T-helper 1 cell (primary cell): ENCODE results near the gene HADHB.
"Not testable (repeated sequence)": the region's sequence is repeated elsewhere in the genome, so short reads cannot be mapped to it uniquely, and the experiment has no call there.

Experiments used
- DNase-seq, 5 donors: peaks; one replicate each; pipeline ENCODE4 v3.0.0-alpha.2; 2012 to 2020

HADHB gene

DNA sequence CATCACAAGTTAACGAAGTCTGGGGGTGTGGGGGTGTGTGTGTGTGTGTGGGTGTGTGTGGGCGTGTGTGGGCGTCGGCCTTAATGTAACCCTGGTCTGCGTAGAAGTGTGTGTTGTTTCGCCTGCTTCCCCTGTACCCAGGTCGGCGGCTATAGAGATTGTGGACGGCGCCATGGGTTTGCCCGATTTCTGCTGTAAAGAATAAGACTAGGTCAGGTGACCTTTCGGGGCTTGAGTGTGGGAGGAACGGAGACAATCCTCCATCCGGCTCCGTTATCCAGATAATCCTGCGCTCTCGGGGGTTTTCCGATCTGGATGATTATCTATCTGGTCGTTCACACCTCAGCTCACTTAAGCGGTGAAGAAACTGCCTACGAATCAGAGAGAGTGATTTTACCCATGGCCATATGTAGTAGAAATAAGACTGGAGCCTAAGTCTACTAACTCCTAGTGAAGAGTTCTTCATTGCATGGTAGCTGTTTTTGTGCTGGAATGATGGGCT lies 543 bp downstream of the HADHB start:
- DNase-seq, result peak; percentile 21 to 59 (median 31)

DNA sequence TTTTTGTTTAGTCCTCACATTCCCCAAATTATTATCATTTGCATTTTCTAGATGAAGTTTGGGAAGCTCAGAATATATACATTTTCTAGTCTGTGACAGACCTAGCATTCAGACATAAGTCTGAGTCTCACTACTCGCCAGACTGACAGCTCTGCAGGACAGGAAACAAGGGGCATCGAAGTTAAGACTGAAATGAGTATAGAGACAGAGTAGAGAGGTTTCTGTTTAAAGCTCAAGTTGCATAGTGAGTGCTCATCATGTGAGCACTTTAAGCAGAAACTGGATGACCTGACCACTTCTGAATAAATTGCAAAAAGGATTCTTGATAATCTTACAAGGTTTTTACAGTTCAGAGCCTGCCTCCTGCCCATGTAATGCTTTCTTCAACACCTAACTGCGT lies 1.1 kb downstream of the HADHB start:
- peak in 1 of 5 donors; percentile 66 for DNase-seq

DNA sequence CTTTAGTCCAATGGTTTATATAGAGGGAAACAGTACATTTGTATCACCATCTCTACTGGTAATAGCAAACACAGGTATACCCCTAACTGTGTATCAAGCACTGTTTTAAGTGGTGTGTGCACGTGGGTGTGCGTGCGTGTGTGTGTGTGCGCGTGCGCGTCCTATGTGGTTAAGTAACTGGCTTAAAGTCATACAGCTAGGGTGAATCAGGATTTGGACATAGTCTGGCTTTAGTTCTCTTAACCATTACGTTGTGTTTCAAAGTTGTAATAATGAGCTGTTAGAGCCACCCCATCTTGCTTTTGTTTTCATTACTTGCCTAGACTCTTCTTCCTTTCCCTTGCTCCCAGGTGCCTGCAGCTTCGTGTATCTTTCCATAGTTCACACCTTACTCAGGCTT lies 2.1 kb downstream of the HADHB start:
- peak in 1 of 5 donors; percentile 15 for DNase-seq

DNA sequence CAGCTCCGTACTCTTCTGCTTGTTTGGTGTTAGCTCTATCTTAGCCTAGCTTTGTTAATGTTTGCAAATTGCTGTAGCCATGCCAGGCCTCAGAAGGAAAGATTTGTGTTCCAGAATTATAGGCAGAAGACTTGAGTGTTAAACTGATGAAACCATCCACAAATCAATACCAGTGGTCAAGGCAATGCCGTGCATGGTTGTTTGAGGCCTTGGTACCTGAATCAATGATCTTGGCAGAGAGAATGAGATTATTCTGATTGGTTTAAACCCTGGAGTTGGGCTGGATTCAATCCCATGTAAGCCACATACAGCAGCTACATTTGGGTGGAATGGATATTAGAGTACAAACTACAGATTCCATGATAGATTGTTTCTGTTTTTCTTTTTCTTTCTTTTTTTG lies 4.9 kb downstream of the HADHB start:
- no peak for DNase-seq

DNA sequence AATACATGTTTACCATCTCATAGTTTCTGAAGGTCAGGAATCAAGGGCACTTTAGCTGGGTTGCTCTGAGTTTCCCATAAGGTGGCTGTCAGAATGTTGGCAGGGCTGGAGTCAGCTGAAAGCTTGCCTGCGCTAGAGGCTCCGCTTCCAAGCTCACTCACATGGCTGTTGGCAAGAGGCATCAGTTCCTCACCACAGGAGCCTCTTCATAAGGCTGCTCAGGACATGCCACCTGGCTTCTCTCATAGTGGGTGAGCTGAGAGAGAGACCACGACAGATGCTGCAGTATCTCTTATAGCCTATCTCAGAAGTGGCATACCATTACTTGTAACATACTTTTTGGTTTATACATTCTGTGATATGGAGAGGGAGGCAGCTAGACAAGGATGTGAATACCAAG lies 7.2 kb downstream of the HADHB start:
- no peak for DNase-seq

DNA sequence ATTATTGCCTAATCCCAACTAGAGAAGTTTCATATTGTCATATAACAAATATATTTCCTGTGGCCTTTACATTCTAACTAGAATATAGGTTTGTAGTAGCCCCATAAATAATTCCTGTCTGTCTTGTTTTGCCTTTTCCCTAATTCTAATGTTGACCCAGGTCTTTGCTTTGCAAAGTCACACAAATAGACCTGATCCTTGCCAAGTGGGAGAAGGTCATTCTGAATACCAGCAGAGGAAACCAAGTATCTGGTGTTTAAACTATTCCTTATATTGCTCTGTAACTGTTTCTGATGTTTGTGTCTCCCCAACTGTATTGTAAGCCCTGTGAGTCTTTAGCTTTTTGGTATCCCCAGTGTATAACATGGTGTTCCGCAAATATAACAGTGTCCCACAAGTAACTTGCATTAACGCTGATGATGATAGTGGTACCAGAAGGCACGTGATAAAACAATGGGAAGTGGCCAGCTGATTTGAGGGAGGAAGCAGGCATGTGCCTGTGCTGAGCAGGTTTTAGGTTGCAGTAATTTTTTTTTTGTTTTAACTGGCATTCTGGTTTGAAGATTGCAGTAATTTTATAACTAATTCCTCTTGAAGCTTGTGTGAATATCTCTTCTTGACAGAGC lies 11.1 kb downstream of the HADHB start:
- no peak for DNase-seq

DNA sequence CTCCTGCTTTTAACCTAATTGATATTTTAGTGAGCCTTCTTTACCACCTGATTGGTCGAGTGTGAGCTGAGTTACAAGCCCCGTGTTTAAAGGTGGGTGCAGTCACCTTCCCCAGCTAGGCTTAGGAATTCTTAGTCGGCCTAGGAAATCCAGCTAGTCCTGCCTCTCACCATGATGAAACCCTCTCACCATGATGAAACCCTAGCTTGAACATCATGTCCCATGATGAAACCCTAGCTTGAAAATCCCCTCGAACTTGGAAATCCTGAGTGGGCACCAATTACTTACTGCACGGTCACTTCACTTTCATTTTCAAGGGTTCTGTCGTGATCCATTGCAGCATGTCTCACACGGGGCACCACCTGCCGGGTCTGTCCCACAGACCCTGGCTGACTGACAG lies 14.1 kb downstream of the HADHB start:
- not testable (repeated sequence) for DNase-seq

DNA sequence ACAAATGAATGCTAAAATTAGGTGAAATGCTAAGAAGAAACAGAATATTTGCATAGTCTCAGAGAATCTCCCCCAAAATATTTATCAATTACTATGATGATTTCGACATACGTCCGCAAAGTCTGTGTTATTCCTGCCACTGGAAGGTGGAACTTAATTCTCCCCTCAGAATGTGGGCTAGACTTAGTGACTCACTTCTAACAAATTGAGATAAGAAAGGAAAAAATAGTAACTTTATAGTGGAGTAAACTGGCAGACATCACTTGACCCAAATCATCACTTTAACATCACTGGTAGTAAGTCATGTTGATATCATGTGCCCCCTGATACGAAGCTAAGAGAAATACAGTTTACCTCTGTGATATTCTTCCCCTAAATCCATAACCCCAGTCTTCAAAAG lies 23.5 kb downstream of the HADHB start:
- DNase-seq, result no peak

DNA sequence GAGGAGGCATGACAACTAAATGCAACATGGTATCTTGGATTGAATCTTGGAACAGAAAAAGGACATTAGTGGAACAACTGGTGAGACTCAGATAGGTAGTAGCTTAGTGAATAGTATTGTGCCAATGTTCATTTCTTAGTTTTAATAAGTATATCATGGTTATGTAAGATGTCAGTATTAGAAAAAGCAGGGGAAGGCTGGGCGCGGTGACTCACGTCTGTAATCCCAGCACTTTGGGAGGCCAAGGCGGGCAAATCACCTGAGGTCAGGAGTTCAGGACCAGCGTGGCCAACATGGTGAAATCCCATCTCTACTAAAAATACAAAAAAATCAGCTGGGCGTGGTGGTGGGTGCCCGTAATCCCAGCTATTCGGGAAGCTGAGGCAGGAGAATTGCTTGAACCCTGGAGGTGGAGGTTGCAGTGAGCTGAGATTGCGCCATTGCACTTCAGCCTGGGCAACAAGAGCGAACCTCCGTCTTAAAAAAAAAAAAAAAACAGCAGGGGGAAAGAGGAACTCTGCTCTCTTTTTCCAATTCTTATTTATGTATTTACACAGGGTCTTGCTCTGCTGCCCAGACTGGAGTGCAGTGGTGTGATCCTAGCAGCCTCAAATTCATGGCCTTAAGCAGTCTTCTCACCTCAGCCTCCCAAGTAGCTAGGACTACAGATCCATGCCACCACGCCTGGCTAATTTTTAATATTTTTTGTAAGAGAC lies 24.1 kb downstream of the HADHB start:
- not testable (repeated sequence) for DNase-seq

DNA sequence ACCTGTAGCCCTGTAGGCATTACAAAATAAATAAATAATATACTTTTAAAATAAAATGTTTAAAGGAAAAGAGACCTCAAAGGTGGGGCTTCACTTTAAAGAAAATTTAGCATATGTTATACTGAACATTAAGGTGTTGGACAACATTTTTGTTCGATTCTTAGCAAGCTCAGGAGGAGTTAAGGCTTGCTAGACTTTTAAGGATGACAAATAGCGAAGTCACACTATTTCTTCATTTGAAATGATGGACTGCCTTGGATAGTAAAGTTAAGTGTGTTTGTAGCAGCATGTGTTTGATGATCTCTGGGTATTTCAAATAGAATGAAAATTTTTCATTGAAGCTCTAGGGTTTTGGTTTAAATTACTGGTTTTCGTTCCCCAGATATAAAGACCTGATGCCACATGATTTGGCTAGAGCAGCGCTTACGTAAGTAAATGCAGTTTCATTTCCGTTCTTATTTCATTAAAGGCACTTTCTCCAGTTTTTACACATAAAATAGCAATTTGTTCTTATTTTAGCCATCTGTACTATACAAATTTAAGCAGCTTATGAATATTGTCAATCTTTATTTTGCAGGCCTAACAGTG lies 24.9 kb downstream of the HADHB start:
- no peak for DNase-seq

DNA sequence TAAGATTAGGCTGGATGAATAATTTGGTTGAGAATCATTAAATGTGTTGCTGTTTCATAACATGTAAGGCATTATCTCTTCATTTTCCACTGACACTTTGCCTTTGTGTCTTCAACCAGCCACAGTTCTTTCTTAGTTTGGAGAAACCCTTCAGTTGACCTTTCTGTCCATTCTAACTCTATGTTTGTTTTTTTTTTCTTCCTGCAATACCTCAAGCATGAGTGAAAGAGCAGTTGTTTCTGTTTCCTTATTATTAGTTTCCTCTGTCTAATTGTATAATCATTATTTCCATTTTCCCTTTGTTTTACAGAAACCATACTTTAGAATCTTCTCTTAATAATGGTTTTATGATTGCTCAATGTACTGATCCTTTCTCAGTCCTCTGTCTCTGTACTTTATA lies 25.6 kb downstream of the HADHB start:
- DNase-seq, result no peak

DNA sequence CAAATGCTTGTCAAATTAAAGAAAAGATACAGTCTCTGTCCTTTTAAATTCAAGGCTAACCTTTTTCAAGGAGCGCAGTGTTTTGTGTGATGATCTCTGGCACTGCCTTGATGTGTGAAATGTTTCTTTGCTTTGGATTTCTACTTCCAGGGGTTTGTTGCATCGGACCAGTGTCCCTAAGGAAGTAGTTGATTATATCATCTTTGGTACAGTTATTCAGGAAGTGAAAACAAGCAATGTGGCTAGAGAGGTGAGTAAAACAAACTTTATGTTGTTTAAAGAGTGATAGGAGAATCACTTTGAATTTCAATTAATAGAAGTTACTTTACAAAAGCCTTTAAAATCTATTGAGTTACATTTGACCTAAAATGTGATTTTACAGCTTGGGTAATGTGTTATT lies 28.8 kb downstream of the HADHB start:
- DNase-seq, result no peak

DNA sequence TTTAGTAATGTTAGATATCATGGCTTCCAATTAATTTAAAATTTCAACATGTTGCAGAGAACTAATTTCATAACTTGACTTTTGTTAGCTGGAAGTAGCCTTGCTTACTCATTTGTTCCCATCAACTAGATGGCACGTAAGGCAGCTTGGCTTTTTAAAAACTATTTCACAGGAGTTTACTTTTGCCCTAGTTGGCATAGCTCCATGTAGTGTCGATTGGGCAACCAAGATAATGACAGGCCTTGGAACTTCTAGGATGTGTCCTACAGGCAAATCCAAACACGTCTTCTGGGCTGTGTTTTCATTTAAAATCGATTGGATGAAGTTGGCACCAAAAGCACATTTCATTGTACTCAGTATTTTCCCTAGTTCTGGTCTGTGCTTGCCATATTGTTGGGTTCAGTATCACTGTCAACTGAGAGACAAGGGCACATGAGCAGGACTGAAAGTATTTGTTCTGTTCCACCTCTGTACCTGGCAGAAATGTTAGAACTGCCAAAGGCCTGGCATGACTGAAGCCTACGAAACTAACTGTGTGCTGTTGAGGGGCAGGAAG lies 29.4 kb downstream of the HADHB start:
- DNase-seq, result no peak

DNA sequence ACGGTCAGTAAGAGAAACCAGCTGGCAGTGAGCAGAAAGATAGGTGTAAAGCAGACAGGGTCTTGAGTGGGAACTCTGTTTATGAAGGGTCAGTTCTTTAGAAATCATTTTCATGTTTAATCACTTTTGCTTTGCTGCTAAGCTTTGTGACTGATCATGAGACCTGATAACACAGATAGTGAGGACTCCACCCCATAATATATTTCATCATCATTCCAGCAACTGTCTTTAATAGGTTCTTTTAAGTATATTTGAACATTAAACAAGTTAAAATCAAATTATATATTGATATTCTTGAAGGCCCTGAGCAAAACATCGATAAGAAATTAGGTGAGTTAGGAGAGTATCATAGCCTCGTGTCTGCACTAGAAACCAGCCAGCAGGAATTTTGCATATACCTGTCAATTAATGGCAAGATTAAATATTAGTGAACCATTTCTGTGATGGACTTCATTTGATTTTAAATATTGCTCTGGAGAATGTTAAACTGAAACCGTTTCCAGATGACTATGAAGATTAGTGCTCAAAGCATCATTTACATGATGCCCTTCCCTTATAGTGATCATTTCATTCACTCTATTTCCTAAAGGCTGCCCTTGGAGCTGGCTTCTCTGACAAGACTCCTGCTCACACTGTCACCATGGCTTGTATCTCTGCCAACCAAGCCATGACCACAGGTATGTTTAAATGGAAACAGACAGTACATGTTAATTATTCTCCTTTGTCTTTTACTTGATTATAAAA lies 31.9 kb downstream of the HADHB start:
- no peak for DNase-seq

DNA sequence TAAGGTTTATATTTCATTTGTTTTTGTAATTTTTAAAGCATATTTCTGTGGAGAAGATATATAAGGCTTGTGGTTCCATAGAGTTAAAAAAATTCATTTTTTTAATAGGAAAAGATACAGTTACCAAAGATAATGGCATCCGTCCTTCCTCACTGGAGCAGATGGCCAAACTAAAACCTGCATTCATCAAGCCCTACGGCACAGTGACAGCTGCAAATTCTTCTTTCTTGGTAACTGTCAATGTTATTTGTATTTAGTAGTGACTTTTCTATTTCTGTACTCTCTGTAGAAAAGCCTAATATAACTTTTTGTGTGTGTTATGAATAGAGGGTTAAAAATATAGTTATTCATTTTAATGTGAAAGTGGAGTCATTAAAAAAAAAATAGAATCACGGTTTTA lies 35.1 kb downstream of the HADHB start:
- no peak for DNase-seq

DNA sequence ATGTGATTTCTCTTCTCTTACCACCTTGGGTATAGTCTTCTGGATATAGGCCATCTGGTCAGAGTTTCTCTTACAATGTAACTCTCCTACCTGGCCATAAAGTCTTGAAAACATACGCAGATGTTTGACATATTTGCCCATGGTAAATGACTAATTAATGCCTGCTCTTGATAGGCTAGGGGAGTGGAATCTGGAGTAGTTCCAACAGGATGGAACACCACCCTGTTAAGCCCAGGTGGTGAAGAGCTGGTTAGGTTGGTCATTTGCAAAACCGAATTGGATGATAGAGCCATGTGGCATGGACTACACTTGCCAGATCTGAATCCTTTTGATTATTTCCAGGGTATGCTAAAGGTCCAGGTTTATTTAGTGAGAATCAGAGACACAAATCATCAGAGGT lies 36.5 kb downstream of the HADHB start:
- DNase-seq, result no peak

DNA sequence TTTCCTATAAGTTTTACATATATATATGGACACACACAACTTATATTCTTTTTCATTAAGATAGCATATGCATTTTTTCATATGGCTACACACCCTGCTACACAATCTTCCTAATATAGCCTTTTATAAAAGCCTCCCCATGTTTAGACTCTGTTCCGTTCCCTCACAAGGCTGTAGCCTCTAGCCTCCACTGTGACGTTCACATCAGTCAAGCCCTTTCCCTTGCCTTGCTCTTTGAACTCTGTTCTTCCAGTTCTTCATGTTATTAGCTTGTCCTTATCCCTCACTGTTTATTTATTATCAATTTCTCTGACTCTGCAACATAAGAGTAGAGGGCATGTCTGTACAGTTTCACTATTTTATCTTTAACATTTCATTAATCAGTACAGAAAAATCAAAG lies 38.9 kb downstream of the HADHB start:
- no peak for DNase-seq

DNA sequence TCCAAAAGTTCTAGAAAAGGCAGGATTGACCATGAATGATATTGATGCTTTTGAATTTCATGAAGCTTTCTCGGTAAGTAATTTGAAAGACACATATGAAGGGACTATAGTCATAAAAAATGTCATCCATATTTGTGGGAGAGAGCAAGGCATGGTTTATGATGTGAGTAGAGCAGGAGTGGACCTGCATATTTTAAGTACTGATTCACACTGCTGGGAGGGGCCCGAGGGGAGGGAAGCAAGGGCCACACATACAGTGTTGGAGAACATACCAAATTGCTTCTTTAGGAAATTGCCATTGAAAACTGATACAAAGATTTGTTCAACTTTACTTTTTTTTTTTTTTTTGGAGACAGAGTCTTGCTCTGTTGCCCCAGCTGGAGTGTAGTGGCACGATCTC lies 39.4 kb downstream of the HADHB start:
- no peak for DNase-seq

DNA sequence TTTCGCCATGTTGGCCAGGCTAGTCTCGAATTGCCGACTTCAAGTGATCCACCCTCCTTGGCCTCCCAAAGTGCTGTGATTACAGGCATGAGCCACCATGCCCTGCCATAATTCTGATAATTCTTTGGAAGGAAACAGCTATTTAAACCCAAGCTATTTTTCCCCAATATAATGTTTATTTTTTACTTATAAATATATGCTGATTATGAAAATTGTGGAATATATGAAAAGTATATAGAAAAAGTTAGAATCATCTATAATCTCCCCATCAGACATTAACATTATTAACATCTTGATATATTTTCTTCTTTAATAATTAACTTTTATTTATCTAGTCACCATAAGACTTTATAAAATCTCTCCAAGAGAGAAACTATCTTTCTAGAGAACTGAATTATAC lies 41.2 kb downstream of the HADHB start:
- DNase-seq, result no peak

DNA sequence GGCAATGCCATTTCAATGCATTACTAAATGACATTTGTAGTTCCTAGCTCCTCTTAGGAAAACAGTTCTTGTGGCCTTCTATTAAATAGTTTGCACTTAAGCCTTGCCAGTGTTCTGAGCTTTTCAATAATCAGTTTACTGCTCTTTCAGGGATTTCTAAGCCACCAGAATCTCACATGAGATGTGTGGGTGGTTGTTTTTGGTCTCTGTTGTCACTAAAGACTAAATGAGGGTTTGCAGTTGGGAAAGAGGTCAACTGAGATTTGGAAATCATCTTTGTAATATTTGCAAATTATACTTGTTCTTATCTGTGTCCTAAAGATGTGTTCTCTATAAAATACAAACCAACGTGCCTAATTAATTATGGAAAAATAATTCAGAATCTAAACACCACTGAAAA lies 45.3 kb downstream of the HADHB start:
- no peak for DNase-seq

DNA sequence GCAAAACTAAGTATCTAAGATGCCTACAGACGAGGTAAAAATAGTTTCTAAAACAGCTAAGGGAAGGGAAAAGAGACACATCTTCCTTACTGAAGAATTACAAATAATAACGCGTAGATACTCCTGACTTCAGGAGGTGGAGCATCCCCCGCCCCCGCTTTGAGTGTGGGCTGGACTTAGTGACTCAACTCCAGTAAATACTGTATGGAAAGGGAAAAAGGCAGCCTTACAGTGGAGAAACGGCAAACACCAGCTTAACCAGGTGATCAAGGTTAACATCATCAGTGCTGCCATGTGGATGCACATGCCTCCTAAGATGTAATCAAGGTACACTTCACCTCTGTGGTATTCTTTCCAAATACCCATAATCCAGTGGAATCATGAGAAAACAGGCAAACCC lies 47.9 kb downstream of the HADHB start:
- no peak for DNase-seq

DNA sequence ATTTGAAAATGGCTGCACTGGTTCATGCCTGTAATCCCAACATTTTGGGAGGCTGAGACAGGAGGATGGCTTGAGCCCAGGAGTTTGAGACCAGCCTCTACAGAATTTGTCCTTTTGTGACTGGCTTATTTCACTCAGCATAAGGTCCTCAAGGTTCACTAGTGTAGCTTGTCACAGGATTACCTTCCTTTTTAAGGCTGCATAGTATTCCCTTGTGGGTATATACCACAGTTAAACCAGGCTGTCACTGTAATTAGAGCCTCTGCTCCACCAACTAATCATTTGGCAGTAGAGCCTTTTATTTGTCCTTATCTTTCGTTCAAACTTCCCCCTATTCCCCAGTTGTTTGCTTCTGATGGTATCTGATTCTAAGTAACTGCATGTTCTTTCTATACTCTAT lies 50.8 kb downstream of the HADHB start:
- no peak for DNase-seq

DNA sequence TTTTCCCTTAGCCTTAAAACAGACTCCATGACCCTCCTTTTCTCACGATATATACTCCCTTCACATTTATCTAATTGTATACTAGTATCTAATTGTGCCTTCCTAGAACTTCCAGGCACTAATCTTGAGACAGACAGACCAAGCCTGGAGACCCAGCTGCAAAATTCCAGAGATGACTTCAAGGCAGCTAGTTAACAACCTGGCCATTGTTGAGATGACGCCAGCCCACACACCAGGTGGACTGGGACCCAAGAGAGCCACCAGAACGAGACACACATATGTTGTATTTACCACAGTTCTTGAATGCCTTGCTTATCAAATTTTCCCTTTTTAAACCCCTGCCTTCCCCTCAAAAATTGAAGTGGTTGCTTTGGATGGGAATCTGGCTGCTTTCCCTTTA lies 52.3 kb downstream of the HADHB start:
- DNase-seq, result no peak
